Breast epithelium (tissue), 3 donors: ENCODE results near the gene BEST2.

ENCODE experiments used
- POLR2A ChIP-seq: fragments of 450-650 bp; IDR thresholded peaks from one replicate; pipeline ENCODE4 v1.6.1; 2016; ENCODE audit warnings: antibody characterized with exemption, mild to moderate bottlenecking, moderate library complexity
- POLR2AphosphoS5 ChIP-seq, 3 donors: sonication (generic); formaldehyde crosslinking; IDR thresholded peaks; one replicate each; pipeline ENCODE4 v1.6.1; 2017; ENCODE audit warnings: antibody characterized with exemption in 3 of 3
- TF ChIP-seq, protein P1 (sequence below), 3 donors: fragments of 450-650 bp; IDR thresholded peaks; one replicate each; pipeline ENCODE4 v1.5.1; 2016 to 2017; ENCODE audit warnings: antibody characterized with exemption in 3 of 3, mild to moderate bottlenecking in 3 of 3, moderate library complexity in 3 of 3

DNA sequence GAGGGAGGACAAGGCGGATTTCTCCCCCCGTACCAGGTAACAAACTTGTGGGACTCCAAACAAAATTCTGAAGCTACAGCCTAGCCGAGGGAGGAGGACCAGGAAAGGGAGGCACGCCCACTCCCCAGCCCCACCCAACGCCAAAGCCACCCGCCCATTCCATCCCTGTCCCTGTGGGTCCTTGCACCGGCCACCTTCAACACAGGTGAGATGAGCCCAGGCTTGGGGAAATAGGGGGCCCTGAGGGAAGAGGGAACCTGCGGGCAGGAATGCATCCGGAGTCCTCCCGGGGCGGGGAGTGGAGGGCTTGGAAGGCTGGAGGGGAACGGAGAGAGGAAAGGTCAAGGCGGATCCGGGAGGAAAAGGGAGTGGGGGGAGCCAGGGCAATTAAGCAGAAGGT, at the start of gene BEST2:
- TF ChIP-seq, protein P1, sequence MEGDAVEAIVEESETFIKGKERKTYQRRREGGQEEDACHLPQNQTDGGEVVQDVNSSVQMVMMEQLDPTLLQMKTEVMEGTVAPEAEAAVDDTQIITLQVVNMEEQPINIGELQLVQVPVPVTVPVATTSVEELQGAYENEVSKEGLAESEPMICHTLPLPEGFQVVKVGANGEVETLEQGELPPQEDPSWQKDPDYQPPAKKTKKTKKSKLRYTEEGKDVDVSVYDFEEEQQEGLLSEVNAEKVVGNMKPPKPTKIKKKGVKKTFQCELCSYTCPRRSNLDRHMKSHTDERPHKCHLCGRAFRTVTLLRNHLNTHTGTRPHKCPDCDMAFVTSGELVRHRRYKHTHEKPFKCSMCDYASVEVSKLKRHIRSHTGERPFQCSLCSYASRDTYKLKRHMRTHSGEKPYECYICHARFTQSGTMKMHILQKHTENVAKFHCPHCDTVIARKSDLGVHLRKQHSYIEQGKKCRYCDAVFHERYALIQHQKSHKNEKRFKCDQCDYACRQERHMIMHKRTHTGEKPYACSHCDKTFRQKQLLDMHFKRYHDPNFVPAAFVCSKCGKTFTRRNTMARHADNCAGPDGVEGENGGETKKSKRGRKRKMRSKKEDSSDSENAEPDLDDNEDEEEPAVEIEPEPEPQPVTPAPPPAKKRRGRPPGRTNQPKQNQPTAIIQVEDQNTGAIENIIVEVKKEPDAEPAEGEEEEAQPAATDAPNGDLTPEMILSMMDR (IDR thresholded peaks at IDR 0.05): no peak
- no peak for TF ChIP-seq POLR2A
- no peak for TF ChIP-seq POLR2AphosphoS5 (IDR thresholded peaks at IDR 0.05)
